Loucy (cell line): ENCODE data around the gene TNPO1.

Experiments
- CTCF ChIP-seq: fragments of 200-600 bp; sonication (generic); conservative IDR thresholded peaks from 2 replicates; pipeline ENCODE4 v1.5.1; 2014; ENCODE audit warnings: mild to moderate bottlenecking, antibody characterized with exemption, low read length
- EZH2phosphoT487 ChIP-seq: fragments of 200-600 bp; IDR thresholded peaks from 2 replicates; pipeline ENCODE4 v1.6.1; 2018; ENCODE audit warnings: antibody characterized with exemption, mild to moderate bottlenecking, moderate library complexity, borderline replicate concordance

- TF ChIP-seq CTCF (no peak), EZH2phosphoT487 (no peak)
Observed at GRCh38 chr5:72786676-72787075, 29.8 kb upstream of the TNPO1 start.
